ENCODE measurements around the gene RAB1A.
"Not testable (repeated sequence)": the region's sequence is repeated elsewhere in the genome, so short reads cannot be mapped to it uniquely, and the experiment has no call there.

Gene RAB1A

GRCh38 chr2:65129826-65130663 is at the start of gene RAB1A:
RAB1A (minus strand) TSS chr2:65130106; CDS start chr2:65129915, 191 bp downstream.
- peak; percentile 100 for DNase-seq (ENCODE audit: low read depth)

GRCh38 chr2:65177751-65178442 is 48.0 kb upstream of the RAB1A start:
- no peak for DNase-seq (ENCODE audit: low read depth)

GRCh38 chr2:65175894-65176530 is 46.1 kb upstream of the RAB1A start:
- no peak for DNase-seq (ENCODE audit: low read depth)

GRCh38 chr2:65174031-65174430 is 44.1 kb upstream of the RAB1A start:
- DNase-seq (ENCODE audit: low read depth), result not testable (repeated sequence)

GRCh38 chr2:65172994-65173790 is 43.3 kb upstream of the RAB1A start:
- DNase-seq (ENCODE audit: low read depth), result no peak

- not testable (repeated sequence) for DNase-seq (ENCODE audit: low read depth)
These were observed 40.9 kb upstream of the RAB1A start for GRCh38 chr2:65170611-65171477.

GRCh38 chr2:65169760-65170136 is 39.8 kb upstream of the RAB1A start:
- DNase-seq (ENCODE audit: low read depth), result no peak

- DNase-seq (ENCODE audit: low read depth), result no peak
These were observed 35.7 kb upstream of the RAB1A start for GRCh38 chr2:65165558-65165957.

- DNase-seq (ENCODE audit: low read depth), result no peak
These were observed 34.6 kb upstream of the RAB1A start for GRCh38 chr2:65164426-65164891.

GRCh38 chr2:65161551-65162100 is 31.7 kb upstream of the RAB1A start:
- DNase-seq (ENCODE audit: low read depth), result no peak

- no peak for DNase-seq (ENCODE audit: low read depth)
These were observed 30.0 kb upstream of the RAB1A start for GRCh38 chr2:65159906-65160305.

- DNase-seq (ENCODE audit: low read depth), result no peak
These were observed 29.4 kb upstream of the RAB1A start for GRCh38 chr2:65159261-65159660.

- DNase-seq (ENCODE audit: low read depth), result no peak
These were observed 28.7 kb upstream of the RAB1A start for GRCh38 chr2:65158557-65158956.

- not testable (repeated sequence) for DNase-seq (ENCODE audit: low read depth)
These were observed 27.9 kb upstream of the RAB1A start for GRCh38 chr2:65157856-65158255.

GRCh38 chr2:65156041-65156440 is 26.1 kb upstream of the RAB1A start:
- DNase-seq (ENCODE audit: low read depth), result no peak

GRCh38 chr2:65153515-65153914 is 23.6 kb upstream of the RAB1A start:
- no peak for DNase-seq (ENCODE audit: low read depth)

- no peak for DNase-seq (ENCODE audit: low read depth)
These were observed 16.2 kb upstream of the RAB1A start for GRCh38 chr2:65146078-65146477.

- DNase-seq (ENCODE audit: low read depth), result no peak
These were observed 14.7 kb upstream of the RAB1A start for GRCh38 chr2:65144571-65144970.

- DNase-seq (ENCODE audit: low read depth), result no peak
These were observed 12.6 kb upstream of the RAB1A start for GRCh38 chr2:65142515-65142914.

- no peak for DNase-seq (ENCODE audit: low read depth)
These were observed 7.4 kb upstream of the RAB1A start for GRCh38 chr2:65137197-65137775.

All from fibroblast of the conjunctiva (primary cell).